ENCODE data around the gene FBLN2.

- TF ChIP-seq POLR2A (IDR thresholded peaks at IDR 0.05; ENCODE audit: extremely low read depth, insufficient read length) = no peak
- no peak for TF ChIP-seq CTCF (IDR thresholded peaks at IDR 0.05; ENCODE audit: low read depth, low read length)
These were observed 46.2 kb upstream of the FBLN2 start for GRCh38 chr3:13502791-13503060.
